SJSA1 (cell line): ENCODE results near the gene TFAP2E. TPM values are rescaled to one million over a fixed set of nuclear protein-coding genes. Genes with fewer than 3 reads are reported as not detected.

Experiments used
- DNase-seq, 2 experiments: peaks; one replicate each; pipeline ENCODE4 v3.0.0-alpha.2; 2015 to 2020; ENCODE audit warnings: low spot score in 2 of 2, low read depth in 1 of 2
- H3K27ac ChIP-seq: fragments of 250-450 bp; sonication (Bioruptor Pico); 2 replicates; pipeline ENCODE4 v1.5.1; 2020; ENCODE audit warnings: mild to moderate bottlenecking, moderate library complexity
- H3K27me3 ChIP-seq: fragments of 250-450 bp; sonication (Bioruptor Pico); replicated peaks from 2 replicates; pipeline ENCODE4 v1.5.1; 2020; ENCODE audit warnings: mild to moderate bottlenecking, moderate library complexity
- H3K36me3 ChIP-seq: fragments of 250-450 bp; sonication (Bioruptor Pico); 2 replicates; pipeline ENCODE4 v1.5.1; 2020; ENCODE audit warnings: mild to moderate bottlenecking
- H3K4me1 ChIP-seq: fragments of 250-450 bp; sonication (Bioruptor Pico); replicated peaks from 2 replicates; pipeline ENCODE4 v1.6.1; 2021; ENCODE audit warnings: mild to moderate bottlenecking
- H3K4me3 ChIP-seq: fragments of 250-450 bp; sonication (Bioruptor Pico); 2 replicates; pipeline ENCODE4 v1.5.1; 2020; ENCODE audit warnings: mild to moderate bottlenecking
- H3K9me3 ChIP-seq: fragments of 250-450 bp; sonication (Bioruptor Pico); replicated peaks from 2 replicates; pipeline ENCODE4 v1.5.1; 2020; ENCODE audit warnings: mild to moderate bottlenecking
- total RNA-seq: library from RNA; depleted of rRNA; stranded (reverse); fragments of >200 nt; shearing (Covaris generic); gene quantifications from 2 replicates; pipeline ENCODE4 v1.2.3, GENCODE V29; 2014; rRNA removed

Gene TFAP2E
- total RNA-seq = not detected in 2 replicates

DNA sequence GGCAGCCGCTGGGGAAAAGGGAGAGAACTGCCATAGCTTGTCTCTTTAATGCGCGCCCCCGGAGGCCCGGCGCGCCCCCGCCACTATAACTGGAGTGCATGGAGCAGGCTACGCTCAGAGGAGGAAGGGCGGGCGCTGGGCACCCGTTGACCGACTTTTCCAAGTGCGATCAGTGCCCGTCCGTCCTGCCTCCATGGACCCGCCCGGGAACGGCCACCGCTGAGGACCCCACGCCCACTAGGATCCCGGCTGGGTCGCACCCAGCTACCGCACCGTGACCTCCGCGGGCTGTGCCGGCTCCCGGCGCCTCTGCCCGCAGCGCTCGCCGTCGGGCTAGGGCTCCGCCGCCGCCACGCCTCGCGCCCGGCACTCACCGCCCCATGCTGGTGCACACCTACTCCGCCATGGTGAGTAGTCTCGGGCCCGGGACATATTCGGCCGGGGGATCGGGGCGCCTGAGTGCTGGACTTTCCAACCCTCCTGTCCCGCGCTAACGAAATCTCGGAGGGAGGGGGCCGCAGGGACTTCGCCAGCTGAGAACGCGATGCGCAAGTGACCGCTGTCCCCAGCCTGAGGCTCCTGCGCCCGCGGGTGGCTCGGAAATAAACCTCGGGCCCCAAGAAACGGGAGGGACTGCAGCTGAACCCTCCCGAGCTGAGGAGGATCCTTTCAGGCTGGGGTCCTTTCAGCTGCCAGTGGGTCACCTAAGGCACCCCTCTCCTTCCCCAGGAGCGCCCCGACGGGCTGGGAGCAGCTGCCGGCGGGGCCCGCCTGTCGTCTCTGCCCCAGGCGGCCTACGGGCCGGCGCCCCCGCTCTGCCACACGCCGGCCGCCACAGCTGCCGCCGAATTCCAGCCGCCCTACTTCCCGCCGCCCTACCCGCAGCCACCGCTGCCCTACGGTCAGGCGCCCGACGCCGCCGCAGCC is at the start of gene TFAP2E:
TFAP2E (plus strand) TSS at position 117 of the 927 bp plus-strand sequence; CDS start at position 381, 264 bp downstream.
- Histone ChIP-seq H3K4me1 (peaks cover 8% of the 10 kb centered on the region), H3K4me3 (peak within 1 kb of the TSS; percentile 46), H3K27me3 (peaks cover 7% of the 10 kb centered on the region), H3K27ac (no peak within 1 kb of the TSS), H3K9me3 (no peaks in the 10 kb centered on the region), H3K36me3 (no peaks in the 10 kb centered on the region)
- DNase-seq = peak in 1 of 2 experiments; percentile 42

DNA sequence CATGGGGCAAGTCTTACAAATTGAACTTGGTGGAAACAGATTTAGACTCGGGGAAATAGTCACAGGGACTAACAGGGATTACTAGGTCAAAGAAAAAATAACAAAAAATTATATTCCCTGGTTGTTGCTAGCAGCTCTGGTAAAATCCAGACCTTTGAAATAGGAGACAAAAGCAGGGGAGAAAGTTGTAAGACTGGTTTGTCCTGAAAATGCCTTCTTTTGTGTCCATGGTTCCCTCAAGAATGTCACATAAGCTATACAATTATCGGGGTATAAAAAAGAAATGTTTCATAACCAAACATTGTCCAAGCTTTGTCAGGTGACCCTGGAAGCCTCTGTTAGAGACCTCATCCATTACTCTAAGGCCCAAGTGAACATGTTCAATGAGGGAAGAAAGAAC is 49.0 kb upstream of the TFAP2E start:
- Histone ChIP-seq H3K36me3 (peaks cover 9% of the 10 kb centered on the region; the same call in 1 of the 2 replicates), H3K4me1 (no peaks in the 10 kb centered on the region), H3K4me3 (no peak overlapping the region), H3K27me3 (no peaks in the 10 kb centered on the region), H3K9me3 (no peaks in the 10 kb centered on the region), H3K27ac (no peak overlapping the region)
- no peak for DNase-seq

DNA sequence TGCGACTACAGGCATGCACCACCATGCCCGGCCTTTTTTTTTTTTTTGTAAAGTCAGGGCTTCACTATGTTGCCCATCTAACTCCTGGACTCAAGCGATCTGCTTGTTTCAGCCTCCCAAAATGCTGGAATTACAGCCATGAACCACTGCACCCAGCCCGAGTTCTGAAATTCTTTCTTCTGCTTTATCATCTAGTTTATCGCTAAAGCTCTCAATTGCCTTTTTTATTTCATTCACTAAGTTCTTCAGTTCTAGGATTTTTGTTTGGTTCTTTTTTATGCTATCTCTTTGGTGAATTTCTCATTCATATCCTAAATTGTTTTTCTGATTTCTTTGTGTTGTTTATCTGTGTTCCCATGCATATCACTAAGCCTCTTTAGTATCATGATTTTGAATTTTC is 42.9 kb upstream of the TFAP2E start:
- Histone ChIP-seq H3K27ac (no peak overlapping the region), H3K36me3 (peaks cover 26% of the 10 kb centered on the region), H3K9me3 (no peaks in the 10 kb centered on the region; the same call in 1 of the 2 replicates), H3K27me3 (no peaks in the 10 kb centered on the region), H3K4me3 (no peak overlapping the region), H3K4me1 (no peaks in the 10 kb centered on the region)
- no peak for DNase-seq

DNA sequence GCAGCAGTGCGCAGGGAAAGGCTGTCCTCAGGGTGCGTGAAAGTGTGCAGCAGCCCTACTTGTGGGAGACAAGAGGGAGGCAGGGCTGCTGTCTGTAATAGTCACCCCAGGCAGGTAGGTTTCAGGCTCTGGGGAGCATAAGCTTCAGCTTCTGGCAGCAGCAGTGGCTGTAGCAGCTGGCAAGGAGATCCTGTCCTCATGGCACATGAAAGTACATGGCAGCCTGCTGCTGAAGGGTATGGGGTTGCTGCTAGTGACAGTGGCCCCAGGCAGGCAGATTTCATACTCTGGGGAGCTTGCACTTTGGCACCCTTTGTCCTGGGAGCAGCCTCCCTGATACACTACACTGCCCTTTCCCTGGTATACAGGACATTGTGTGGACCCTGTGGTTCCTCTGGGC is 42.2 kb upstream of the TFAP2E start:
- H3K27ac ChIP-seq = no peak overlapping the region
- DNase-seq = no peak
- H3K27me3 ChIP-seq = no peaks in the 10 kb centered on the region

DNA sequence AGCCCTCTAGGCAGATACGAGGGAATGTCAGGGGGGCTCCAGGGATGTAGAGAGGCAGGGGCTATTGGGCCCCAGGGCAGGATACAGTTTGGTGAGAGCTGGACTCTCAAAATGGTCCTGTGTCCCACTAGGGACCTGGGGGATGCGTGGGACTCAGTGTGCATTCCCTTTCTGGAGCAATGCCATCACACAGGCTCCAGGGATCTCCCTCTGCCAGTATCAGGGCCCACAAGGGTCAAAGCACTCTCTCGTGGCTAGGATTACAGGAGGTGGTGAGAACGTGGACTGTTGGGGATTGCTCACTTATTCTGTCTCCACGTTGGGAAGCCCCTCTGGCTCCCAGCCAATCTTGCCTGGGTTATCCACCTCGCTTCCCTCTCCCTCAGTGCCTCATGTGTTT is 41.7 kb upstream of the TFAP2E start:
- no peak overlapping the region for H3K4me3 ChIP-seq
- no peak for DNase-seq
- H3K9me3 ChIP-seq = no peaks in the 10 kb centered on the region; the same call in 1 of the 2 replicates
- H3K36me3 ChIP-seq = peaks cover 26% of the 10 kb centered on the region
- no peaks in the 10 kb centered on the region for H3K4me1 ChIP-seq
- H3K27ac ChIP-seq = no peak overlapping the region
- H3K27me3 ChIP-seq = no peaks in the 10 kb centered on the region

More for the DNA sequence above, 42.2 kb upstream of the TFAP2E start:
- no peaks in the 10 kb centered on the region; the same call in 1 of the 2 replicates for H3K9me3 ChIP-seq
- no peaks in the 10 kb centered on the region for H3K4me1 ChIP-seq
- peaks cover 26% of the 10 kb centered on the region for H3K36me3 ChIP-seq
- no peak overlapping the region for H3K4me3 ChIP-seq

DNA sequence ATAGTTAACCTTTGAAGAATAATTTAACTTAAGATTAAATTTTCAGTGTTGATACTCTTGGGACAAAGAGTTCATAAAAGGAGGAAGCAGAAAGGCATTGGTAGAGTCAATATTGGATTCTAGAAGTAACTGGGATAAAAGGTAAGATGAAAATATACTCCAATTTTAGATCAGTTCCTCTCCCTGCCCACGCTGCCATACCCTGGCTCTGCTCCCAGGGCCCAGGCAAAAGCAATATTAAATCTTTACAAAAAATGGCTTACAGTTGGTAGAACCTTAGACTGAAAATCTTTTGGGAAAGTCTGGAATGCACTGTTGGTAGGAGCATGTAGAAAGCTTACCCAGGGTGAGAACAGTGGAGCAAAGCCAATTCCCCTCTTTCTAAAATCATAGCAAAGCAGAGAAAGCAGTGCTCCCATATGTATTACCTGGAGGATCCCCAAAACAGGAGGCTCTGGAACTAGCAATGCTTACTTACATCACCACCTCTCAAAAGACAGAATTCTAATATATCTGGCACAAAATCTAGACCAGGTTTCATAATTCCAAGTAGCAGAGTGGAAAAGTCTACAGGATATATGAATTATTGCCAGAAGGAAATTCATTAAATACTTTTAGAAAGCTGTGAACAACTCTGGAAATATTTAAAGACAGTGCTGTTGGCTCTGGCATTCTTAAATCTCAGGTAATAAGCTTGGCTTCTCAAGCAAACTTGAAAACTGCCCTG is 40.5 kb upstream of the TFAP2E start:
- Histone ChIP-seq H3K4me3 (no peak overlapping the region), H3K27me3 (no peaks in the 10 kb centered on the region), H3K4me1 (peaks cover 1% of the 10 kb centered on the region), H3K9me3 (no peaks in the 10 kb centered on the region; the same call in 1 of the 2 replicates), H3K27ac (no peak overlapping the region), H3K36me3 (peaks cover 26% of the 10 kb centered on the region)
- DNase-seq = no peak

DNA sequence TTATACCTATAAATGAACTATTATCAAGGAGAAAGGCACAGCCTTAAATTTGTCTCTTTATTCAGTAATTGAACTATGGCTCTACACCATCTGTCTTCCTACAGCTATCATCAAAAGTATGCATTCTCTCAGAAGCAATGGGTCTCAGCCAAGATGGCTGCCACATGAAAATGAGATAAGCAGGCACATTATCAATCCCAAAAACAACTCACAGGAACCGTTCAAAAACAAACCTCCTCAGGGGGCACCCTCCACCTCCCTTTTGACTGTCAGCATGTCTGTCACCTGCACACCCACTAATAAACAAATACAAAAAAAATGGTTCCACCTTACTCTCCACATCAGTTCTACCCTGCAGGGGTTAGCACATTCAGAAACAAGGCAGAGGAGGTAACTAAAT is 39.5 kb upstream of the TFAP2E start:
- Histone ChIP-seq H3K4me3 (no peak overlapping the region), H3K36me3 (peaks cover 22% of the 10 kb centered on the region), H3K9me3 (no peaks in the 10 kb centered on the region; the same call in 1 of the 2 replicates), H3K4me1 (peaks cover 10% of the 10 kb centered on the region), H3K27ac (no peak overlapping the region), H3K27me3 (no peaks in the 10 kb centered on the region)
- DNase-seq = no peak

DNA sequence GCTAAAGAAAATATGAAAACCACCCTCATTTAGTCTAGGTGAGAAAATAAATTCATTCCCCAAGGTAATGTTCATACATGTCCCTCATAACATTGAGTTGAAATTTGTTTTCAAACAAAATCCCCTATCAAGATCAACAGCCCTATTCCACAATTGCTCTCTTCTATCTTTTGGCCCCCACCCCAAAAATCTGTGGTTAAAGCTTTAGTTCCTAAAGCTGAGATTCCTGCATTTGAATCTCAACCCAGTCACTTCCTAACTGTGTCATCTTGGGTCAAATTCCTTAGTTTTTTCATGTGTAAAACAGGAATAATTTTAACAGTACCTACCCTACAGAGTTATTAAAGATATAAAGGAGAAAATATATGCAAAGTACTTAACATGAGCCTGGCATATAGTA is 37.9 kb upstream of the TFAP2E start:
- H3K27ac ChIP-seq = no peak overlapping the region
- no peaks in the 10 kb centered on the region; the same call in 1 of the 2 replicates for H3K9me3 ChIP-seq
- peaks cover 15% of the 10 kb centered on the region for H3K36me3 ChIP-seq
- H3K4me3 ChIP-seq = no peak overlapping the region
- DNase-seq = no peak
- no peaks in the 10 kb centered on the region for H3K27me3 ChIP-seq
- peaks cover 27% of the 10 kb centered on the region for H3K4me1 ChIP-seq

DNA sequence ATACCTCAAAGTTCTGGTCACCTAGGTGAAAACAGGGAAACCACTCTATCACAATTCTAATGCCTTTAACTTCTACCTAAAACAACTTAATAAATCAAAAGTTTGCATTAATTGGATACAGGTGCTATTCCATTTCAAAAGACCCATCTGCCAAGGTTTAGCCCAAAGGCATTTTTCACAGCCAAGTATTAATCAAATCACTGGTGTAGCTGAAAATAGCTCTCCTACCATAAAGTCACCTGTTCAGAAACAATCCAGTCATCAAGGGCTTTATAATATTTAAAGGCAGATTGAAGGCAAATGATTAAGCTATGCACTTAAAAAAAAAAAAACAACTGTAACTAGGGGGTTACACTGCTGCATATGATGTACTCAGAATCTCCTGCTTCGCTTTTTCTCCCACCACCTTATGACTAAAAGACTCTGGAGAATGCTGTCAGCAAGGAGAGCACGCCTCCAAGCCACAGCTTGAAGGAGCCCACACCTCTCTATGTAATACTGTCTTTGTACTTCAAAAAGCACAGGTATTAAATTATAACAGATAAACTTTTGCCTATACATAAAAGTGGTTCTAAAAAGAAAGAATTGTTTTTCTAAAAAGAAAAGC is 36.5 kb upstream of the TFAP2E start:
- H3K27ac ChIP-seq = no peak overlapping the region
- peaks cover under 1% of the 10 kb centered on the region; the same call in 1 of the 2 replicates for H3K36me3 ChIP-seq
- no peak for DNase-seq
- no peaks in the 10 kb centered on the region for H3K27me3 ChIP-seq
- H3K4me1 ChIP-seq = peaks cover 31% of the 10 kb centered on the region
- H3K9me3 ChIP-seq = no peaks in the 10 kb centered on the region
- no peak overlapping the region for H3K4me3 ChIP-seq

DNA sequence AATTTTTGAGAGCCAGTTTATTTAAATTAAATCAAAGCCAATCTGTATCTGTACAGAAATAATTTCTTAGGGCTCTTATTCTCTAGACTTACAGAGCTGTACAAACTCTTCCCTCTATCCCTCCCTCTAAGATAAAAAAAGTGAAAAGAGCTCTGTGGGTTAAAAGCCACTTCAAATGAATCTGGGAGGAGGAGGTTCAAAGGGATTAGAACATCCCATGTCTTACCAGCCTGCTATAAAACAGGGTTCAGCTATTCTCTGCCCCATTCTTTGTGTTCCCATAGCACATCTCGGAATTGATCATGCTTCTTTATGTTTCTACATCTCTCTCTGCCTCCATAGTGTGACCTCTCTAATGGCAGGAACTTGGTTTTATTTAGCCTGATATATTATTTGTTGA is 35.3 kb upstream of the TFAP2E start:
- H3K4me3 ChIP-seq = no peak overlapping the region
- no peaks in the 10 kb centered on the region for H3K9me3 ChIP-seq
- H3K27me3 ChIP-seq = no peaks in the 10 kb centered on the region
- no peak for DNase-seq
- peak overlapping the region; percentile 29 for H3K27ac ChIP-seq
- no peaks in the 10 kb centered on the region; the same call in 1 of the 2 replicates for H3K36me3 ChIP-seq
- peaks cover 31% of the 10 kb centered on the region for H3K4me1 ChIP-seq

DNA sequence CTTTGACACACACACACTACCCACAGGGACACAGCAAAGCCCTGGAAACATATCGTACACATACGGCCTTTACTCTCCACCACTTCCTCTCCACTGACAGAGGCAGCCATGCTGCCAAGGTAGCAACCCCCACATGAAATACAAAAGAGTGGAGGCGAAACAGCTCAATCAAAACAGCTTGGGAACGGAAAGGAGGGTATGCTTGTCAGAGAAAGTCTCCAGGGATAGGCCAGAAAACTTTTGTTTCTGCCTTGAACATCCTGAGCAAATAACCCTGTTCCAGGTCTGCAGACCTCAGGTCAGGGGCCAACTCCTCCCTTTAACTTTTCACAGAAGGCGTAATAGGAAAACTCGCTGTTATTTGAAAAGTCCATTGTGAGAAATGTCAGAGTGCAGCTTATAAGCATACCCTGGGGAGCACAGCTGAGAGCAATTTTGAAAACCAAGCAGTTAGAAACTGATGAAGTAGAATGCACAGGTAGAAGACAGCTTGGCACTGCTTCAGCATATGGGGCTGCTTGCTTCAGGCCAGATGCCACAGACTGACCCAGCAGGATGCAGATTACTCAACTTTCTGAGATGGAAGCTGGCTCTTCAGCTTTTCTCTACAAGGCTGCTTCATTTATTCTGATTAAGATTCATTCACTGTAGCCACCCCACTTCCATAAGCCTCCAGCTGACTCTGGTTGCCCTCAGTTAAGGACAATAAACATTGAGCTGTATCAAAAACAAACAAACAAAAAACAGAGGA is 33.9 kb upstream of the TFAP2E start:
- no peaks in the 10 kb centered on the region for H3K9me3 ChIP-seq
- H3K4me3 ChIP-seq = no peak overlapping the region
- H3K27ac ChIP-seq = peak overlapping the region; percentile 61
- peaks cover 4% of the 10 kb centered on the region for H3K36me3 ChIP-seq
- H3K4me1 ChIP-seq = peaks cover 31% of the 10 kb centered on the region
- no peaks in the 10 kb centered on the region for H3K27me3 ChIP-seq
- DNase-seq = no peak

DNA sequence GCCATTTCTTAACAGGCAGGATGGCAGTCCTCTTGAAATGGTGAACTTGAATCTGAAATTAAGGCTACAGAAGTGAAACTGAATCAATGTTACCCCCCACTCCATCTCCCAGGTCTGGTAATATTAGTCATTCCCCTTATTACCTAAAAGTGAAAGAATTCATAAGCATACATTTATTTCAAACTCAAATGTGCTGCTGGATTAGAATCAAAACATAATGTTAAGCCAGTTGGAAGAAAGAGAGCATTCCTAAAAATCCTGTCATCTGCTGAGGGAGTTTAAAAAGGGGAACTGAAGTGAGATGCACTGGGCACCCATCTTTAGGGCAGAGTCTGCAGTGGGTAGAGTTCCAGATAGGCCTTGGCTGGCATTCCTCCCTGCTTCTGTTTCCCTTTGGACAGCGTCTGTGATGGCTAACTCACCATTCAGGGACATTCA is 33.3 kb upstream of the TFAP2E start:
- Histone ChIP-seq H3K36me3 (peaks cover 9% of the 10 kb centered on the region), H3K27me3 (no peaks in the 10 kb centered on the region), H3K4me1 (peaks cover 32% of the 10 kb centered on the region), H3K4me3 (no peak overlapping the region), H3K27ac (peak overlapping the region; percentile 61), H3K9me3 (no peaks in the 10 kb centered on the region)
- DNase-seq = peak in 1 of 2 experiments; percentile 38

DNA sequence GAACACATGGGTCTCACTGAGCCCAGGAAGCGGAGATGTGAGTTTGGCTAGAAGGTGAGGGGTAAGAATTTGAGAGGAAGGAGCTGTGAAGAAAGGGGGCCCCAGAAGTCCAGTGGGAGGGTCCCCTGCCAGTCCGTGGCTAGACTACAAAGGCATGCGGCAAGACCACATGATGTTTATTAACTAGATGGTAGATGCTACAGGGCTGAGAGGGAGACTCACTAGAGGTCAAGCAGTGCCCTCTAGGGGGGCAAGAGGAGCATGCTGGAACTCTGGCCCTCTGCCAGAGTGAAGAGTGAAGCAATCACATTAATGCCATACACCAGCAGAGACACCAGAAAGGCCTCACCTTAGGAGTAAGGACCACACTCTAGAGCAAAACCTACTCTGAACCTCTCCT is 28.1 kb upstream of the TFAP2E start:
- Histone ChIP-seq H3K4me3 (no peak overlapping the region), H3K27me3 (no peaks in the 10 kb centered on the region), H3K4me1 (peaks cover 12% of the 10 kb centered on the region), H3K36me3 (peaks cover 38% of the 10 kb centered on the region), H3K27ac (no peak overlapping the region), H3K9me3 (no peaks in the 10 kb centered on the region)
- peak in 1 of 2 experiments; percentile 35 for DNase-seq
